Activated naive CD4-positive, alpha-beta T cell treated with anti-CD3 and anti-CD28 coated beads, Interleukin-2, amount 50 U/mL, for 24 hours (primary cell): ENCODE measurements around the gene SPPL3.
A peak's percentile ranks its signal among the peaks of the same experiment; 100 is the strongest.
"Not testable (repeated sequence)": the region's sequence is repeated elsewhere in the genome, so short reads cannot be mapped to it uniquely, and the experiment has no call there.

Experiments used
- H3K27ac Mint-ChIP-seq: one replicate; pipeline ENCODE4 v1.8.0; 2021; ENCODE audit warnings: mild to moderate bottlenecking, mixed read lengths
- H3K27me3 Mint-ChIP-seq: one replicate; pipeline ENCODE4 v1.8.0; 2021; ENCODE audit warnings: mixed read lengths
- H3K36me3 Mint-ChIP-seq: one replicate; pipeline ENCODE4 v1.8.0; 2021; ENCODE audit warnings: mixed read lengths
- H3K4me1 Mint-ChIP-seq: one replicate; pipeline ENCODE4 v1.8.0; 2021; ENCODE audit warnings: mixed read lengths
- H3K4me3 Mint-ChIP-seq: one replicate; pipeline ENCODE4 v1.8.0; 2021; ENCODE audit warnings: mild to moderate bottlenecking, mixed read lengths
- H3K9me3 Mint-ChIP-seq: one replicate; pipeline ENCODE4 v1.8.0; 2021; ENCODE audit warnings: mixed read lengths

The SPPL3 gene

GRCh38 chr12:120801146-120801545, 103.0 kb downstream of the SPPL3 start:
- Mint-ChIP-seq H3K27me3 (no peaks in the 10 kb centered on the region), H3K4me3 (no peak overlapping the region), H3K27ac (peak overlapping the region; percentile 62), H3K9me3 (peaks cover 7% of the 10 kb centered on the region), H3K4me1 (peaks cover 70% of the 10 kb centered on the region), H3K36me3 (peaks cover 16% of the 10 kb centered on the region)

DNA sequence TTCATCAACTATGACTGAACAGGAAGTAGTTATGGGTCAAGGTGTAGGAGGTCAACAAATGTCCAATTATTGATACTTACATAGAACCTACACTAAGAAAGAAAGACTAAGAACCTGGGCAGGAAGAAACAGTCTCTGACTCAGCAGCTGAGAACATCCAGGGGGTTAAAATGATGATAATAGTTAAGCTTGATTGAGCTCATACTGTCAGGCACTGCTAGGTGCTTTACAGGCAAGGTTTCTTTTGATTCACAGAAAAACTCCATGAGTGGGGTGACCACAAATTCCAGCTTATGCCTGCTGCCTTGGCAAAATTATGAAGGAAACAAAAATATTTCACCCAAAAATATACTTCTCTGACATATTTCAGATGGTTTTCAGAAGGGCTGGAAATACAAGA, 103.5 kb downstream of the SPPL3 start:
- Mint-ChIP-seq H3K27ac (peak overlapping the region; percentile 7), H3K4me1 (peaks cover 70% of the 10 kb centered on the region), H3K4me3 (no peak overlapping the region), H3K27me3 (no peaks in the 10 kb centered on the region), H3K36me3 (peaks cover 21% of the 10 kb centered on the region), H3K9me3 (peaks cover 7% of the 10 kb centered on the region)

DNA sequence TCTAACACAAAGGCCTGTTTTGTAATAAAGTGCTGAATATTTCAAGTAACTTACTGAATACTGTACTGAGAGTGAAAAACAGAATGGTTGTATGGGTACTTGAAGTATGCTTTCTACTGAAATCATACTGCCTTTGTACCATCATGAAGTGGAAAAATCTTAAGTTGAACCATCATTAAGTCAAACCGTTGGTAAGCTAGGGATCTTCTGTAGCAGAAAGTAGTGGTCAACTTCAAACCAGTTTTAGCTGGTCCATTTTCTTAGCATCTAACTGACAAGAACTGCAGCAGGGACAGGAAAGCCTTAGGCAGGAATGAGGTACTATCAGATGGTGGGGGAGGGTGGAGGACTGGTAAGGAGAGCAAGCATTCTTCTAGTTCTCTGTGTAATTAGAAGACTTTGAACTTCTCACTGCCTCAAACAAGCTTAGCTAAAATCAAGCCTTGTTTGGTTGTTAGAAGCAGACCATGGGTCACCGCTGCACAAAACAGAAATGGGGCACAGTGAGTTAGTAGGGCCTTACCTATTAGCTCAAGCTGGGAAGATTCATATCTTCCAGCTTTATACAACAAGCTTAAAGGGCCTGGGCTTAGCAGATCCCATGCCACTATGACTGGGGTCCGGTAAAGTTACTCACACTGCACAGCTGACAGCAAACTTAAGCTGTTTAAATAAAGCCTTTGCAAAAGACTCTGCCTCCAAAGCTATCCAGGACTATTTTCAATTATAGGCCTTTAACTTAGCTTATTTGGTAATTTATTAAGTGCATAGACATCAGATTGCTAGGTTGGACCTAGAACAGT, 104.7 kb downstream of the SPPL3 start:
- Mint-ChIP-seq H3K9me3 (peaks cover 7% of the 10 kb centered on the region), H3K4me1 (peaks cover 65% of the 10 kb centered on the region), H3K4me3 (no peak overlapping the region), H3K27me3 (no peaks in the 10 kb centered on the region), H3K36me3 (peaks cover 27% of the 10 kb centered on the region), H3K27ac (no peak overlapping the region)

- H3K4me3 Mint-ChIP-seq, result no peak overlapping the region
- H3K27ac Mint-ChIP-seq, result no peak overlapping the region
- peaks cover 7% of the 10 kb centered on the region for H3K9me3 Mint-ChIP-seq
- peaks cover 24% of the 10 kb centered on the region for H3K36me3 Mint-ChIP-seq
- H3K27me3 Mint-ChIP-seq, result no peaks in the 10 kb centered on the region
- peaks cover 59% of the 10 kb centered on the region for H3K4me1 Mint-ChIP-seq
These were observed 105.5 kb downstream of the SPPL3 start for GRCh38 chr12:120798696-120799095.

DNA sequence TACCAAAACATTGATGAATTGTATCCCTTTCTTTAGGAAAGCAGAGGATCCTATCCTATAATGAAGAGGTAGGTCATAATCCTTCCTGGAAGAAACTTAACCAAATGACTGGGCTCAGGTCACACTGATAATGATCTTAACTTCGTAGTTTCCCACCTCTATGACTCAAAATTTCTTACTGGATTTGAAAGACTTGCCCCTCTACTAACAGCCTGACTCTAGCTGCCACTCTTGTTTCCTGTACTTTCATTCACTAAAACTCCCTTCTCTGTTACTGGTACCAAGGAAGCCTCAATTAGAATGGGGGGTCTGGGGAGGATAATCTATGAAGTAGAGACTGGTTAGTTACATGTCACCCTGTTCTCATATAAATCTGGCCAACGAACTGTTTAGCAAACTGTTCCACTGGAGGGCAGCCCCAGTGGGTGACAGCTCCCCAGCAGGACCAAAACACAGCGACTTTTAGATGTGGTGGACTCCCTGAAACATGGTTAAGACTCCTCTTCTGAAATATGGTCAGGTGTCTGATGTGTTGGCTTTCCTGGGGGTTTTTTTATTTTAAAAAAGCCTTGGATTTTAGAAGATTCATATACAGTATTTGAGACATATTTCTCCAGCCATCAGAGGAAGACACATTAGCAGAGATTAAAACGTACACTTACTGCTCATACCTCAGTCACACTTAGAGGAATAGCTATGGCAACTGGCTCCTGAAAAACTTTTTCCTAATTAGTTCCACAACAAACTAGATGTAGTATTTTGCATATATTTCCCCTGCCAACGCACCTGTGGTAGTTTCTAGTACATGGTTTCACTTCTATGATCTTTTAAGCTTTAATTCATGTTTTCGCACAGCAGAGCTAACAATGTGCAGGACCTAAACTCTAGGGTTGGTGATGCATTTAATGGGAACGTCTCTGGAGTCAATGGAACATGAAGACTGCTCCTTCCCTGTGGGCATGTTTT, 106.2 kb downstream of the SPPL3 start:
- H3K4me3 Mint-ChIP-seq, result peak overlapping the region; percentile 13
- peaks cover 62% of the 10 kb centered on the region for H3K4me1 Mint-ChIP-seq
- peak overlapping the region; percentile 79 for H3K27ac Mint-ChIP-seq
- H3K9me3 Mint-ChIP-seq, result peaks cover 7% of the 10 kb centered on the region
- H3K27me3 Mint-ChIP-seq, result no peaks in the 10 kb centered on the region
- peaks cover 27% of the 10 kb centered on the region for H3K36me3 Mint-ChIP-seq

GRCh38 chr12:120795441-120796178, 108.5 kb downstream of the SPPL3 start:
- H3K4me3 Mint-ChIP-seq, result no peak overlapping the region
- peaks cover 7% of the 10 kb centered on the region for H3K9me3 Mint-ChIP-seq
- H3K4me1 Mint-ChIP-seq, result peaks cover 56% of the 10 kb centered on the region
- no peak overlapping the region for H3K27ac Mint-ChIP-seq
- H3K27me3 Mint-ChIP-seq, result no peaks in the 10 kb centered on the region
- H3K36me3 Mint-ChIP-seq, result peaks cover 30% of the 10 kb centered on the region

DNA sequence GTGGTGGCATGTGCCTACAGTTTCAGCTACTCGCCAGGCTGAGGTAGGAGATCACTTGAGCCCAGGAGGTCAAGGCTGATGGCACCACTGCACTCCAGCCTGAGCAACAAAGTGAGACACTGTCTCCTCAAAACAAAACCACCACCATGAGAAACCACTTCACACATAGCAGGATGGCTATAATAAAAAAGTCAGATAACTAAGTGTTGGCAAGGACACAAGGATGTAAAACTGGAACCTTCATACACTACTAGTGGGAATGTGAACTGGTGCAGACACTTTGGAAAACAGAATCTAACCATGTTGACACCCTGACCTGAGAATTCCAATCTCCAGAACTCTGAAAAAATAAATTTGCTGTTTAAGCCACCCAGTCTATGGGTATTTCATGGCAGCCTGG, 110.8 kb downstream of the SPPL3 start:
- peak overlapping the region; percentile 51 for H3K27ac Mint-ChIP-seq
- H3K4me1 Mint-ChIP-seq, result peaks cover 47% of the 10 kb centered on the region
- H3K27me3 Mint-ChIP-seq, result no peaks in the 10 kb centered on the region
- peaks cover 39% of the 10 kb centered on the region for H3K36me3 Mint-ChIP-seq
- H3K4me3 Mint-ChIP-seq, result no peak overlapping the region
- peaks cover 7% of the 10 kb centered on the region for H3K9me3 Mint-ChIP-seq

GRCh38 chr12:120792456-120792855, 111.7 kb downstream of the SPPL3 start:
- Mint-ChIP-seq H3K36me3 (peaks cover 35% of the 10 kb centered on the region), H3K4me1 (peaks cover 45% of the 10 kb centered on the region)
- not testable (repeated sequence) for H3K27ac Mint-ChIP-seq, H3K9me3 Mint-ChIP-seq, H3K4me3 Mint-ChIP-seq, H3K27me3 Mint-ChIP-seq

DNA sequence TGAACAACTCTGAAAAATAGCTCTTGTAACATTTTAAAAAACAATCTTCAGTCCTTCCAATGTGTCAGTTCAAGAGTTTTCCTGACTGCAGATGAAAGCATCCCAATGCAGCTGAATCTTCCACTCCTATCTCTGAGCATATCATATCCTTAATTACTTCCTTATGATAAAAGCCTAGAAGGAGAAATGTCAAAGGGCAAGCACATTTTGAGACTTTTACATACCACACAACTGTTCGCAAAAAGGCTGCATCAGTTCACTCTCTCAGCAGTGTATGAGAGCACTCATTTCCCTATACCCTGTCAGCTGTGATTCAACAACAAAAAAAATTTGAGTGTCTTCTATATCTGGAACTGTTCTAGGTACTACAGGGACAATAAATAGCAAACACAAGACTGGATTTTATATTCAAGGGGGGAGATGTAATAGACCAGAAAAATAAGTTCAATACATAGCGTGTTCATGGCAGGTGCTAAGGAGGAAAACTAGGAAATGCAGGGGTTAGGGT, 112.4 kb downstream of the SPPL3 start:
- Mint-ChIP-seq H3K27me3 (no peaks in the 10 kb centered on the region), H3K4me3 (no peak overlapping the region), H3K4me1 (peaks cover 46% of the 10 kb centered on the region), H3K9me3 (no peaks in the 10 kb centered on the region), H3K36me3 (peaks cover 31% of the 10 kb centered on the region), H3K27ac (peak overlapping the region; percentile 53)

DNA sequence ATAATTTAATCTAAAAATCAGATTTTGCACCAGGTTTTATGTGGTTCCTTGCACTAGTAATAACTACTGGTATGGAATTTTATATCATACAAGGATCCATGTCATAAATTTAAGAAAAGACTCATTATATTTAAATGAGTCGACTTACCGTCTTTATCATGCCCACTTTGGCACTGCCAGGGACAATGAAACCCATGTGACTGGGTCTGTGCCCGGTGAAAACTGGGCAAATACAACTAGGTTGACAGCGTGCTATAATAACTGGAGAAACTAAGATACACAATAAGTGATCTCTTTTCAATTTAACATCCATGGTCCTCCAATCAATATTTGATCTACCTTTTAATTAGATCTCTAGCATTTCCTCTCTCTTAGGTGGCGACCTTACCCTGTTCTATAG, 114.0 kb downstream of the SPPL3 start:
- Mint-ChIP-seq H3K9me3 (no peaks in the 10 kb centered on the region), H3K27ac (no peak overlapping the region), H3K27me3 (no peaks in the 10 kb centered on the region), H3K4me1 (peaks cover 49% of the 10 kb centered on the region), H3K36me3 (peaks cover 22% of the 10 kb centered on the region), H3K4me3 (no peak overlapping the region)

GRCh38 chr12:120787889-120788288, 116.3 kb downstream of the SPPL3 start:
- H3K9me3 Mint-ChIP-seq, result no peaks in the 10 kb centered on the region
- no peak overlapping the region for H3K4me3 Mint-ChIP-seq
- peaks cover 24% of the 10 kb centered on the region for H3K36me3 Mint-ChIP-seq
- H3K27me3 Mint-ChIP-seq, result no peaks in the 10 kb centered on the region
- H3K4me1 Mint-ChIP-seq, result peaks cover 50% of the 10 kb centered on the region
- no peak overlapping the region for H3K27ac Mint-ChIP-seq

- H3K9me3 Mint-ChIP-seq, result no peaks in the 10 kb centered on the region
- peak overlapping the region; percentile 69 for H3K27ac Mint-ChIP-seq
- H3K4me3 Mint-ChIP-seq, result no peak overlapping the region
- peaks cover 18% of the 10 kb centered on the region for H3K36me3 Mint-ChIP-seq
- no peaks in the 10 kb centered on the region for H3K27me3 Mint-ChIP-seq
- H3K4me1 Mint-ChIP-seq, result peaks cover 45% of the 10 kb centered on the region
These were observed 119.4 kb downstream of the SPPL3 start for GRCh38 chr12:120784804-120785203.

DNA sequence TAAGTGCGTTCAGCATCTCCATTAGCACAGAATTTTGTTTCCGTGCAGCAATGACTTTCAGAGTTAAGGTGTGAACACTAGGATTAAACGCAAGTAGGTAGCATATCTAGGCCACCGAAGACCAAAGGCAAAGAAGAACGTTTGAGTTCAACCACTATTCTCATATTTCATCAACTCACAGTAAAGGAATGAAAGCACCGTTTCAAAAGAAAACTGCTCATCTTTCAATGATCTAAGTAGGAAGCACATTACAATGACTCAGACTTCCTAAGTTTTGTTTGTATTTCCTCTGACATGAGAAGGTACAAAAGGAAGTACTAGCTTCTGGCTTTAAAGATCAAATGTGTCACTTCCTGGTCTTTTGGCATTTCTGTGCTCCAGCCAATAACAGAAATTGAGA, 121.0 kb downstream of the SPPL3 start:
- H3K9me3 Mint-ChIP-seq, result no peaks in the 10 kb centered on the region
- H3K4me1 Mint-ChIP-seq, result peaks cover 37% of the 10 kb centered on the region
- no peaks in the 10 kb centered on the region for H3K27me3 Mint-ChIP-seq
- peaks cover 12% of the 10 kb centered on the region for H3K36me3 Mint-ChIP-seq
- H3K4me3 Mint-ChIP-seq, result no peak overlapping the region
- H3K27ac Mint-ChIP-seq, result peak overlapping the region; percentile 91

- H3K4me1 Mint-ChIP-seq, result peaks cover 29% of the 10 kb centered on the region
- H3K27me3 Mint-ChIP-seq, result no peaks in the 10 kb centered on the region
- no peak overlapping the region for H3K4me3 Mint-ChIP-seq
- peaks cover 8% of the 10 kb centered on the region for H3K36me3 Mint-ChIP-seq
- H3K27ac Mint-ChIP-seq, result peak overlapping the region; percentile 51
- H3K9me3 Mint-ChIP-seq, result no peaks in the 10 kb centered on the region
These were observed 128.2 kb downstream of the SPPL3 start for GRCh38 chr12:120775862-120776552.
